Stimulated activated CD8-positive, alpha-beta memory T cell treated with anti-CD3 and anti-CD28 coated beads, Interleukin-7, amount 100 ng/mL, for 4 hours (primary cell): ENCODE measurements around the gene RAB11FIP3.

Experiments
- DNase-seq, 2 donors: peaks; one replicate each; pipeline ENCODE4 v3.0.0-alpha.2; 2020; ENCODE audit warnings: low read depth in 2 of 2

Gene RAB11FIP3

GRCh38 chr16:530111-530817, 104.8 kb downstream of the RAB11FIP3 start:
- no peak for DNase-seq

- DNase-seq: no peak
These were observed 106.2 kb downstream of the RAB11FIP3 start for GRCh38 chr16:531494-532125.

GRCh38 chr16:533391-534123, 108.1 kb downstream of the RAB11FIP3 start:
- no peak for DNase-seq

- no peak for DNase-seq
These were observed 108.7 kb downstream of the RAB11FIP3 start for GRCh38 chr16:534135-534534.

- DNase-seq: no peak
These were observed 109.5 kb downstream of the RAB11FIP3 start for GRCh38 chr16:534856-535445.

GRCh38 chr16:535446-536405, 110.3 kb downstream of the RAB11FIP3 start:
- DNase-seq: no peak

GRCh38 chr16:536746-537145, 111.3 kb downstream of the RAB11FIP3 start:
- DNase-seq: no peak

- DNase-seq: no peak
These were observed 112.2 kb downstream of the RAB11FIP3 start for GRCh38 chr16:537415-538335.

- no peak for DNase-seq
These were observed 114.6 kb downstream of the RAB11FIP3 start for GRCh38 chr16:539901-540530.

- no peak for DNase-seq
These were observed 115.3 kb downstream of the RAB11FIP3 start for GRCh38 chr16:540645-541340.

- no peak for DNase-seq
These were observed 118.1 kb downstream of the RAB11FIP3 start for GRCh38 chr16:543301-544164.

GRCh38 chr16:544517-544916, 119.1 kb downstream of the RAB11FIP3 start:
- no peak for DNase-seq

GRCh38 chr16:546909-547770, 121.7 kb downstream of the RAB11FIP3 start:
- DNase-seq: peak in 1 of 2 donors; percentile 36

GRCh38 chr16:548586-548985, 123.1 kb downstream of the RAB11FIP3 start:
- no peak for DNase-seq

GRCh38 chr16:549544-550263, 124.3 kb downstream of the RAB11FIP3 start:
- no peak for DNase-seq

GRCh38 chr16:551210-551609, 125.8 kb downstream of the RAB11FIP3 start:
- DNase-seq: no peak
